ENCODE measurements around the gene TNFRSF9. TPM values are rescaled to one million over a fixed set of nuclear protein-coding genes. Genes with fewer than 3 reads are reported as not detected.
"Not testable (repeated sequence)": the region's sequence is repeated elsewhere in the genome, so short reads cannot be mapped to it uniquely, and the experiment has no call there.

The TNFRSF9 gene
- total and polyA plus RNA-seq, 4 donors = under 0.01 to 0.09 (median 0.02) TPM; not detected in 1

DNA sequence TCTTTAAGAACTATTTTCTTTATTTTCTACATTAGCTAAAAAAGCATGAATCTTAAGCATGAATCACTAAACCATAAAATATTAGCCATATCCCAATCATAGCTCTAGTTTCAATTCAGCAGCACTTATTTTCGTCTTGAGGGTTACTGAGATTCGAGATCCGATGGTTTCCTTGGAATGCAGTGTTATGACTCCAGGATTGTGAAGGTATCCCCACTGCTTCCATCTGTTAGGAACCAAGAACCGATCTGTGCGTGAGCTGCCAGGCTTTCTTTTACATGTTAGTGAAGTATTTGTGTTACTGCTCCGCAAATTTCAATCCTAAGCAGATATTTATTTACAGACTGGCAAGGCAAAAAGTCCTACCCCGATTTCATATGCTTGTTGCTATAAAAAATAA is 18.8 kb downstream of the TNFRSF9 start:
- TF ChIP-seq SP1 (IDR thresholded peaks at IDR 0.05) = no peak
- no peak for TF ChIP-seq RAD21 (IDR thresholded peaks at IDR 0.05)
- TF ChIP-seq ATF3 (IDR thresholded peaks at IDR 0.05) = no peak
- TF ChIP-seq HNF4G (IDR thresholded peaks at IDR 0.05) = no peak
- no peak for TF ChIP-seq ZBTB33 (IDR thresholded peaks at IDR 0.05)
- TF ChIP-seq TAF1 (conservative IDR thresholded peaks at IDR 0.05) = no peak
- WGBS = 91% methylated on average over 7 of the region's 7 CpGs
- Histone ChIP-seq H3K4me1 (ENCODE audit: control insufficient read depth in 4 of 4, insufficient read depth in 4 of 4, low read length in 3 of 4) (no peaks in the 10 kb centered on the region), H3K9me3 (ENCODE audit: control insufficient read depth in 4 of 4, low read length in 3 of 4) (no peaks in the 10 kb centered on the region), H3K27ac (ENCODE audit: low read depth in 1 of 2, low read length in 2 of 2) (no peak overlapping the region), H3K27me3 (ENCODE audit: control insufficient read depth in 4 of 4, insufficient read depth in 4 of 4, low read length in 3 of 4) (peaks cover 0 to 3% (median 0%) of the 10 kb centered on the region in 4 donors), H3K9ac (ENCODE audit: low read depth in 1 of 2, low read length in 2 of 2) (no peak overlapping the region), H3K36me3 (ENCODE audit: control insufficient read depth in 4 of 4, insufficient read depth in 3 of 4, low read depth in 1 of 4, low read length in 3 of 4) (no peaks in the 10 kb centered on the region), H3K4me3 (ENCODE audit: low read depth in 1 of 3, low read length in 3 of 3) (no peak overlapping the region)
- DNase-seq (ENCODE audit: low spot score) = no peak

DNA sequence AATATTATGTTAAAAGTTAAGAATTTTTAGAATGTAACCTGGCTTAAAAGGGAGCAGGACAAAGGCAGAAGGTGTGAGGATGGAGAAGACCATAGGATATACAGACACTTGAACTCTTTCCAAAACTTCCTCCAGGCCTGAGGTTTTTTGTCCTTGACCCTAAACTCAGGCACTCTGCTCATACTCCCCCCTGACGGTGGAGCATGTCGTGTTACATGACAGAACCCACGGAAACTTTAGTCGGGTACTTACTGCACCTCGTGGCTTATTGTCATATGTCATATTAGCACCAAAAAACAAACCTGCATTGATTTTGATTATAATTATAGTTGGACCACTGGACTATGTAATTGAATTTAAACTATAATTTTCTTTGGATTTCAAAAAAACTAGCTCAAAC is 20.8 kb downstream of the TNFRSF9 start:
- Histone ChIP-seq H3K27me3 (ENCODE audit: control insufficient read depth in 4 of 4, insufficient read depth in 4 of 4, low read length in 3 of 4) (peaks cover 0 to 3% (median 1%) of the 10 kb centered on the region in 4 donors), H3K27ac (ENCODE audit: low read depth in 1 of 2, low read length in 2 of 2) (no peak overlapping the region), H3K4me3 (ENCODE audit: low read depth in 1 of 3, low read length in 3 of 3) (no peak overlapping the region), H3K4me1 (ENCODE audit: control insufficient read depth in 4 of 4, insufficient read depth in 4 of 4, low read length in 3 of 4) (no peaks in the 10 kb centered on the region), H3K9ac (ENCODE audit: low read depth in 1 of 2, low read length in 2 of 2) (no peak overlapping the region), H3K36me3 (ENCODE audit: control insufficient read depth in 4 of 4, insufficient read depth in 3 of 4, low read depth in 1 of 4, low read length in 3 of 4) (no peaks in the 10 kb centered on the region), H3K9me3 (ENCODE audit: control insufficient read depth in 4 of 4, low read length in 3 of 4) (no peaks in the 10 kb centered on the region)
- 84% methylated on average over 5 of the region's 5 CpGs for WGBS
- TF ChIP-seq, protein P1, sequence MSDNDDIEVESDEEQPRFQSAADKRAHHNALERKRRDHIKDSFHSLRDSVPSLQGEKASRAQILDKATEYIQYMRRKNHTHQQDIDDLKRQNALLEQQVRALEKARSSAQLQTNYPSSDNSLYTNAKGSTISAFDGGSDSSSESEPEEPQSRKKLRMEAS (IDR thresholded peaks at IDR 0.05) = no peak
- TF ChIP-seq FOXA1 (IDR thresholded peaks at IDR 0.05) (no peak), JUND (IDR thresholded peaks at IDR 0.05) (no peak), RAD21 (IDR thresholded peaks at IDR 0.05) (no peak), GABPA (IDR thresholded peaks at IDR 0.05 in 1 of 2, conservative IDR thresholded peaks at IDR 0.05 in 1 of 2) (no peak), NR2F2 (IDR thresholded peaks at IDR 0.05) (no peak), FOXA2 (IDR thresholded peaks at IDR 0.05) (no peak), ZBTB33 (IDR thresholded peaks at IDR 0.05) (no peak), RXRA (IDR thresholded peaks at IDR 0.05) (no peak), TAF1 (conservative IDR thresholded peaks at IDR 0.05) (no peak), YY1 (IDR thresholded peaks at IDR 0.05) (no peak), EGR1 (IDR thresholded peaks at IDR 0.05; ENCODE audit: low read depth in 2 of 2) (no peak), ATF3 (IDR thresholded peaks at IDR 0.05) (no peak), HNF4G (IDR thresholded peaks at IDR 0.05) (no peak), HNF4A (conservative IDR thresholded peaks at IDR 0.05) (no peak)
- TF ChIP-seq, protein P2, sequence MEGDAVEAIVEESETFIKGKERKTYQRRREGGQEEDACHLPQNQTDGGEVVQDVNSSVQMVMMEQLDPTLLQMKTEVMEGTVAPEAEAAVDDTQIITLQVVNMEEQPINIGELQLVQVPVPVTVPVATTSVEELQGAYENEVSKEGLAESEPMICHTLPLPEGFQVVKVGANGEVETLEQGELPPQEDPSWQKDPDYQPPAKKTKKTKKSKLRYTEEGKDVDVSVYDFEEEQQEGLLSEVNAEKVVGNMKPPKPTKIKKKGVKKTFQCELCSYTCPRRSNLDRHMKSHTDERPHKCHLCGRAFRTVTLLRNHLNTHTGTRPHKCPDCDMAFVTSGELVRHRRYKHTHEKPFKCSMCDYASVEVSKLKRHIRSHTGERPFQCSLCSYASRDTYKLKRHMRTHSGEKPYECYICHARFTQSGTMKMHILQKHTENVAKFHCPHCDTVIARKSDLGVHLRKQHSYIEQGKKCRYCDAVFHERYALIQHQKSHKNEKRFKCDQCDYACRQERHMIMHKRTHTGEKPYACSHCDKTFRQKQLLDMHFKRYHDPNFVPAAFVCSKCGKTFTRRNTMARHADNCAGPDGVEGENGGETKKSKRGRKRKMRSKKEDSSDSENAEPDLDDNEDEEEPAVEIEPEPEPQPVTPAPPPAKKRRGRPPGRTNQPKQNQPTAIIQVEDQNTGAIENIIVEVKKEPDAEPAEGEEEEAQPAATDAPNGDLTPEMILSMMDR (IDR thresholded peaks at IDR 0.05; ENCODE audit: low read depth, low read length, missing input control) = no peak
- TF ChIP-seq, protein P3, sequence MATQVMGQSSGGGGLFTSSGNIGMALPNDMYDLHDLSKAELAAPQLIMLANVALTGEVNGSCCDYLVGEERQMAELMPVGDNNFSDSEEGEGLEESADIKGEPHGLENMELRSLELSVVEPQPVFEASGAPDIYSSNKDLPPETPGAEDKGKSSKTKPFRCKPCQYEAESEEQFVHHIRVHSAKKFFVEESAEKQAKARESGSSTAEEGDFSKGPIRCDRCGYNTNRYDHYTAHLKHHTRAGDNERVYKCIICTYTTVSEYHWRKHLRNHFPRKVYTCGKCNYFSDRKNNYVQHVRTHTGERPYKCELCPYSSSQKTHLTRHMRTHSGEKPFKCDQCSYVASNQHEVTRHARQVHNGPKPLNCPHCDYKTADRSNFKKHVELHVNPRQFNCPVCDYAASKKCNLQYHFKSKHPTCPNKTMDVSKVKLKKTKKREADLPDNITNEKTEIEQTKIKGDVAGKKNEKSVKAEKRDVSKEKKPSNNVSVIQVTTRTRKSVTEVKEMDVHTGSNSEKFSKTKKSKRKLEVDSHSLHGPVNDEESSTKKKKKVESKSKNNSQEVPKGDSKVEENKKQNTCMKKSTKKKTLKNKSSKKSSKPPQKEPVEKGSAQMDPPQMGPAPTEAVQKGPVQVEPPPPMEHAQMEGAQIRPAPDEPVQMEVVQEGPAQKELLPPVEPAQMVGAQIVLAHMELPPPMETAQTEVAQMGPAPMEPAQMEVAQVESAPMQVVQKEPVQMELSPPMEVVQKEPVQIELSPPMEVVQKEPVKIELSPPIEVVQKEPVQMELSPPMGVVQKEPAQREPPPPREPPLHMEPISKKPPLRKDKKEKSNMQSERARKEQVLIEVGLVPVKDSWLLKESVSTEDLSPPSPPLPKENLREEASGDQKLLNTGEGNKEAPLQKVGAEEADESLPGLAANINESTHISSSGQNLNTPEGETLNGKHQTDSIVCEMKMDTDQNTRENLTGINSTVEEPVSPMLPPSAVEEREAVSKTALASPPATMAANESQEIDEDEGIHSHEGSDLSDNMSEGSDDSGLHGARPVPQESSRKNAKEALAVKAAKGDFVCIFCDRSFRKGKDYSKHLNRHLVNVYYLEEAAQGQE (IDR thresholded peaks at IDR 0.05) = no peak
- no peak for DNase-seq (ENCODE audit: low spot score)

DNA sequence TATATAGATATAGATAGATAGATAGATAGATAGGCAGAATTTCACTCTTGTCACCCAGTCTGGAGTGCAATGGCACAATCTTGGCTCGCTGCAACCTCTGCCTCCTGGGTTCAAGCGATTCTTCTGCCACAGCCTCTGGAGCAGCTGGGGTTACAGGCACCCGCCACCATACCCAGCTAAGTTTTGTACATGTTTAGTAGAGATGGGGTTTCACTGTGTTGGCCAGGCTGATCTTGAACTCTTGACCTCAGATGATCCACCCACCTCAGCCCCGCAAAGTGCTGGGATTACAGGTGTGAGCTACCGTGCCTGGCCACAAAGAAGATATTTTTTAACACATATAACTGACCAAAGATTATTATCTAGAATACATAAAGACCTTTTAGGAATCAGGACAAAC is 22.7 kb downstream of the TNFRSF9 start:
- H3K27ac ChIP-seq (ENCODE audit: low read depth in 1 of 2, low read length in 2 of 2); H3K9ac ChIP-seq (ENCODE audit: low read depth in 1 of 2, low read length in 2 of 2); H3K4me1 ChIP-seq (ENCODE audit: control insufficient read depth in 4 of 4, insufficient read depth in 4 of 4, low read length in 3 of 4); H3K36me3 ChIP-seq (ENCODE audit: control insufficient read depth in 4 of 4, insufficient read depth in 3 of 4, low read depth in 1 of 4, low read length in 3 of 4); H3K9me3 ChIP-seq (ENCODE audit: control insufficient read depth in 4 of 4, low read length in 3 of 4); H3K27me3 ChIP-seq (ENCODE audit: control insufficient read depth in 4 of 4, insufficient read depth in 4 of 4, low read length in 3 of 4); H3K4me3 ChIP-seq (ENCODE audit: low read depth in 1 of 3, low read length in 3 of 3); DNase-seq (ENCODE audit: low spot score): not testable (repeated sequence)
- 86% methylated on average over 5 of the region's 5 CpGs for WGBS
